NCI-H146 (cell line): ENCODE results near the gene BBIP1.

Experiments
- DNase-seq: peaks from one replicate; lab custom pipeline; 2025; lab: John Stamatoyannopoulos, UW

BBIP1 gene

GRCh38 chr10:110863956-110864355, 55.0 kb downstream of the BBIP1 start:
- DNase-seq = no peak

- no peak for DNase-seq
Measured at GRCh38 chr10:110863361-110863760, 55.6 kb downstream of the BBIP1 start.

GRCh38 chr10:110862961-110863360, 56.0 kb downstream of the BBIP1 start:
- no peak for DNase-seq

- no peak for DNase-seq
Measured at GRCh38 chr10:110861930-110862649, 56.9 kb downstream of the BBIP1 start.

GRCh38 chr10:110861476-110861875, 57.5 kb downstream of the BBIP1 start:
- DNase-seq = no peak

DNA sequence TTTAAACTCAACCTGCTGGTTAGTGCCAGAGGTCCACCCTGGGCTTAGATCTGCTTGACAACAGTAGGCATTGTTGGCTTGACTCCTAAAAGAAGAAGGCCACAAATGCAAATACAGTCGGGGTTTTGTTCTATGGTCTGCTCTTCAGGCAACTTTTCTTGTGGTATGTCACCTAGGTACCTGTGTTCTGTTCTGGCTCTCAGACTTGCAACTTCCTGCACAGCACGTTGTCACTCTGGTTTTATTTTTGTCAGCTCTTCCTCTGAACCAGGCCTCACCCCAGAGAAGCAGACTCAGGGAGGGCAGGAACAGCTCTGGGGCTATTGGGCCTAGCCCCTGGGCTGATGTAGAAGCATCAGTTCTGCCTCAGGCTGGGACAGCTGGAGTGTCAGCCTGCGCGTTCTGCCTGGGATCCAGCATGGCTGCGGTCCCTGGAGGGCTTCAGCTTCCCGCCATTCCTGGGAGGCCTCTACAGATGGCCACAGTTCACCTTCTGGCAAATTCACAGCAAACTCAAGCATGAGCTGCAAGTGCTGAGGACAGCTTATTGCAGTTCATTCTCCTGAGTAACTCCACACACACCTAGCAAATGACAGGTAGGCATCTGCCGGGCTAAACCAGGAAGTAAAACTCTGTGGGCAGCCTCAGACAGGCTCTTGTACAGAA, 58.3 kb downstream of the BBIP1 start:
- no peak for DNase-seq

DNA sequence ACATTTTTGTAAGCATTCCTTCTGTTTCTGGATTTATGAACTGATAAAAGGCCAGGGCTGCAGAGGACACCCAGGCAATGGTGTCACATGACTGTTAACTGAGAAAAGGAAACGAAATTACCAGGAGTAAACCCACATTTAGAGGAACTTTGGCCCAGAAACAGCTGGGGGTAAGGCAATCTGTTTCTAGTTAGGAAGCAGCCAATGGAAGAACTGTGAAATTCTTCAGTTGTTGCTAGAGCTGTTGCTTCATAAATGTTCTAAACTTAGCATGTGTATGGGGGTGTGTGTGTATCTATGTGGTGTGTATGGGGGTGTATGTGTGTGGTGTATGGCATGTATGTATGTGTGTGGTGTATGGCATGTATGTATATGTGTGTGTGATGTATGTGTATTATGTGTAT, 59.0 kb downstream of the BBIP1 start:
- no peak for DNase-seq

GRCh38 chr10:110859206-110859972, 59.6 kb downstream of the BBIP1 start:
- no peak for DNase-seq

- peak; percentile 24 for DNase-seq
Measured at GRCh38 chr10:110858297-110858934, 60.6 kb downstream of the BBIP1 start.

DNA sequence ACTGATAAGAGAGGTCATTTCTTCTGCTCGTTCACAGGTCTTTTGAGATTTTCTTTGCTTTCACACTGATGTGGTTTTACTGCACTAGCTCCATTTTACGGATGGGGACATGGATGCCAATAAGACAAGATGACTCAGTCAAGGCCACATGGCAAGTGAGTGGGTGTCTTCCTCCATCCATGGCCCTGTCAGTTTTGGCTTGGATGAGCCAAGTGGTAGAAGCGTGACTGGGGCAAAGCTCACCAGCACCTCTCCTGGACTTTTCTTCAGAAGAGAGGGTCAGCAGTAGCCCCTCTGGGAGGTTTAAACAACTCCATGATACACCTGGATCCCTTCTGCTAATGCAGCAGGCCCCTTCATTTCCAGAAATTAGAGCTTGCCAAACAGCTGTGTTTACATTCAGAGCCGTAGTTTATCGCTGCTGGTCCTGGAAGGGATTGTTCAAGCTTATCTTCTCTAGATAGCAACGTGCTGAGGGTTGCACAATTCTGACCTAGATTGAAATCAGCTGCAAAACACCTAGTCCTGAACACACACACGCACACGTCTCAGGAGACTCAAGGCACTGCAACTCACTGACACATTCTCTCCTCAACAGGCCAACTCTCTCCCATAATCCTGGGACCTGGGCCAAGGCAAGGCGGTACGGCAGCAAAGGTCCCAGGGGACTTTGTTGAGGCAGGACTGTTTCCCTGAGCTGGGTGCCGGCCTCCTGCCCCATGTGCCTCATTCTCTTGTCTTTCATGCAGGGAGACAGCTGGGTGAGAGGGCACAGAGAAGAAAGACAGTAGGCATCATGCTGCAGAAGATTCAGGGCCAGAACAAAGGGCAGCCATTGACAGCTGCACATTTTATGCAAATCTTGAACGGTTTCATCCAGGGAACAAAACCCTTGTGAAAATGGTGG, 61.5 kb downstream of the BBIP1 start:
- peak; percentile 90 for DNase-seq

GRCh38 chr10:110853921-110854605, 64.9 kb downstream of the BBIP1 start:
- no peak for DNase-seq

DNA sequence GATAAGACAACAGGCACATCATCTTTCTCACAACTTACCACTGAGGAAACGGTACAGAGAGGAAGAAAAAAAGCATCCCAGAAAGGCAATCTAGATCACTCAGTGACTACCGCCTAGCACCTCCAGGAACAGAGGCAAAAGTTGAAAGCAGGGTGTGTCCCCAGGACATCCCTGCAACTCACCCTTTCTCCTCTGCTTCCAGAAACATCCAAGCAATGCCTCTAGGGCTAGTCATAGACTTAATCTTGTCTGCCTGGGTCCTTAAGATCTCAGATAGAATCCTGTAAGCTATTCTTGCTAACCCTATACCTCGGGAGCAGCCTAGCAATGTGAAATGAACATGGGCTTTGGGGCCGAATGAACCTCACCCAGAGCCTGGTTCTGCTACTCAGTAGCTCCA, 66.0 kb downstream of the BBIP1 start:
- DNase-seq = no peak

- no peak for DNase-seq
Measured at GRCh38 chr10:110852255-110852896, 66.6 kb downstream of the BBIP1 start.

- no peak for DNase-seq
Measured at GRCh38 chr10:110851020-110851612, 67.9 kb downstream of the BBIP1 start.

DNA sequence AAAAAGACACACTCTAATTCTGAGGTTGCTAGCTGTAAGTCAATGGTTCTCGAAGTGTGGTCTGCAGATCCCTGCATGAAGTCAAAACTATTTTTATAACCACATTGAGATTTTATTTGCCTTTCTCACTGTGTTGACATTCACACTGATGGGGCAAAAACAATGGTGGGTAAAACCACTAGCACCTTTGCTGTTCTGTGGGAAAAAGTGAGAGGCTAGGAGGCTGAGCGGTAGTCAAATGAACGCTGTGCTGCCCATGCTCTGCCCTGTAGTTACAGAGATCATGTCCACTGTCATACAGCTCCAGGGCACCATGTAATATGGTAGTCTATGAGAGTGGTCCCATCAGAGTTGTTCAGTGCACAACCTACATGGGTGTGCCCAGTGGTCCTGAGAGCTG, 68.9 kb downstream of the BBIP1 start:
- DNase-seq = no peak
